Fibroblast of skin of right biceps (primary cell): ENCODE measurements around the gene AGO3.

Source experiments
- DNase-seq: peaks from one replicate; pipeline ENCODE4 v3.0.0-alpha.2; 2013

AGO3 gene

DNA sequence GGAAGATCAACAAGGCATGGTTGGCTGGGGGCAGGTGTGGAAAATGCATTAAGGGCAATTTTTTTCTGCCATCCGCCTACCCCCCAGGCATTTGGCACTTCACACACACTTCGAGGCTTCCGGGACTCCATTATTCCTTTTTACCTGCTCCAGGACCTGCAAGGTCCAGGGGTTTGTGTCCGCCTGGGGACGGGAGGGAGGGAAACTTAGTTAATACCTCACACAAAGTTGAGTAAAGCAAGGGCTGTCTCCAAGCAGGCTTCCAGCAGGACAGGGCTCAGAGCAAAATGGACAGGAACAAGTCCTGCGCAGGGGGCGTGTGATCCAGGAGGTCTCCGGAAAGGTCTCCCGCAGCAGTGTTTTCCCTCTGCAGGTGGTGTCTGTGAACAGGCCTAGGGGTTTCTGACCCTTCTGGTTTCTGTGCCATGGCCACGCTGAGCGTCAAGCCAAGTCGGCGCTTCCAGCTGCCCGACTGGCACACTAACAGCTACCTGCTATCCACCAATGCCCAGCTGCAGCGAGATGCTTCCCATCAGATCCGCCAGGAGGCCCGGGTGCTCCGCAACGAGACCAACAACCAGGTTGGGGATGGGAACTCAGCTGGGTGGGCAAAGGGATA lies 153.7 kb downstream of the AGO3 start:
- DNase-seq: no peak

DNA sequence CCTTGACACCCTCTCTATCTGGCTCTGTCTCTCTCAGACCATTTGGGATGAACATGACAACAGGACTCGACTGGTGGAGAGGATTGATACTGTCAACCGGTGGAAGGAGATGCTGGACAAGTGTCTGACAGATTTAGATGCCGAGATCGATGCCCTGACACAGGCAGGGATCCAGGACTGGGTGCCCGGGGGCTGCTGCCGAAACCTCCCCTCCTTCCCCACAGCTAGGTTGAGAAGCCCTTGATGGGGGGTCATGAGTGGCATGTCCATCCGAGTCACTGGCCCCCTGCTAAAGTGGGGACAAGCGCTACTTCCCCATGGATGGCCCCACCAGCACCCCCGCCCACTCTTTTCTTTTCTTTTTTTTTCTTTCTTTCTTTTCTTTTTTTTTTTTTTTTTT lies 154.2 kb downstream of the AGO3 start:
- no peak for DNase-seq

DNA sequence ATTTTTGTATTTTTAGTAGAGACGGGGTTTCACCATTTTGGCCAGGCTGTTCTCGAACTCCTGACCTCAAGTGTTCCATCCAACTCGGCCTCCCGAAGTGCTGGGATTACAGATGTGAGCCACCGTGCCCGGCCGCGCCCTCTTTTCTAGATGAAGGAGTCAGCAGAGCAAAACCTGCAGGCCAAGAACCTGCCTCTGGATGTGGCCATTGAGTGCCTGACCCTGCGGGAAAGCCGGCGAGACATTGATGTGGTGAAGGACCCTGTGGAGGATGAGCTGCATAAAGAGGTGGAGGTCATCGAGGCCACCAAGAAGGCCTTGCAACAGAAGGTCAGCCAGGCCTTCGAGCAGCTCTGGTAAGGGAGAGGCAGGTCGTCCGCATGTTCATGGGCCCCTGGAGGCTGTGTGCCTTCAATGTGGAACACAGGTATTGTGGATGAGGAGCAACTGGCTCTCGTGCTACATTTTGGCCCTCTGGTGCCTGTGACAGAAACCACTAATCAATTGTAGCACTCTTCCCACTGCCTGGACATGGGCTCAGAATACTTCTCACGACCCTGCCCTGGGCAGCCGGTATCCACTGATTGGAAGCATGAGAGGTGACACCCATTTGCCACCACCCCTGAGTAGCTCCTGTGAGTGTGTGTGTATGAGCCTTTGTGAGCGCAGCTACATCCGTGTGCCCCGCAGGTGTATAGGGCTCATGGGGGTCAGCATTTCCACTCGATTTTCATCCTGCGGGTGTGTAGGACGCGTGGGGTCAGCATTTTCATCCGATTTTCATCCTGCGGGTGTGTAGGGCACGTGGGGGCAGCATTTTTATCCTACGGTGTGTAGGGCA lies 155.0 kb downstream of the AGO3 start:
- DNase-seq: no peak

DNA sequence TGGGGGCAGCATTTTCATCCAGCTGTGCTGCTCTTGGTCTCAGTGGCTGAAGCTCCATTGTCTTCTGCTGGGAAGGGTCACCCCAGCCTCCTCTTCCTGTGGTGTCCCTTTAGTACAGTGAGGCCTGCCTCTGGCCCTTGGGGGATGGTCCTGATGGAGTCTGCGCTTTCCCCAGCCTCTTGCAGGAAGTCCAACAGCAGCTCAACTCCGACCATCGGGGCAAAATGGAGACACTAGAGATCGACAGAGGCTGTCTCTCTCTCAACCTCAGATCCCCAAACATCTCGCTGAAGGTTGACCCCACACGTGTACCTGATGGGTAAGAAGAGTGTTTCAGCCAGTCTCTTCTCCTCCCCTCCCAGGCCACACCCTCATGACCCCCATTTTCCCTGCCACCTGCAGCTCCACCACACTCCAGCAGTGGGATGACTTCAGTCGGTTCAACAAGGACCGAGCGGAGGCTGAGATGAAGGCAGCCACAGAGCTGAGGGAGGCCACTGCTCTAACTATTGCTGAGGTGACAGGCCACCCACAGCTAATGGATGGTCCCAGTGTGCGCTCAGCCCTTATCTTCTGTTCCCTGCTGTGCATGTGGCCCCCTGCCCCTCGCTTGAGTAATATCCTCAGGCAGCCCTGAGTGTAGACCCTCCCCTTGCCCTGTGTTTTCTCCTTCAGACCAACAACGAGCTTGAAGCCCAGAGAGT lies 155.8 kb downstream of the AGO3 start:
- DNase-seq: no peak

DNA sequence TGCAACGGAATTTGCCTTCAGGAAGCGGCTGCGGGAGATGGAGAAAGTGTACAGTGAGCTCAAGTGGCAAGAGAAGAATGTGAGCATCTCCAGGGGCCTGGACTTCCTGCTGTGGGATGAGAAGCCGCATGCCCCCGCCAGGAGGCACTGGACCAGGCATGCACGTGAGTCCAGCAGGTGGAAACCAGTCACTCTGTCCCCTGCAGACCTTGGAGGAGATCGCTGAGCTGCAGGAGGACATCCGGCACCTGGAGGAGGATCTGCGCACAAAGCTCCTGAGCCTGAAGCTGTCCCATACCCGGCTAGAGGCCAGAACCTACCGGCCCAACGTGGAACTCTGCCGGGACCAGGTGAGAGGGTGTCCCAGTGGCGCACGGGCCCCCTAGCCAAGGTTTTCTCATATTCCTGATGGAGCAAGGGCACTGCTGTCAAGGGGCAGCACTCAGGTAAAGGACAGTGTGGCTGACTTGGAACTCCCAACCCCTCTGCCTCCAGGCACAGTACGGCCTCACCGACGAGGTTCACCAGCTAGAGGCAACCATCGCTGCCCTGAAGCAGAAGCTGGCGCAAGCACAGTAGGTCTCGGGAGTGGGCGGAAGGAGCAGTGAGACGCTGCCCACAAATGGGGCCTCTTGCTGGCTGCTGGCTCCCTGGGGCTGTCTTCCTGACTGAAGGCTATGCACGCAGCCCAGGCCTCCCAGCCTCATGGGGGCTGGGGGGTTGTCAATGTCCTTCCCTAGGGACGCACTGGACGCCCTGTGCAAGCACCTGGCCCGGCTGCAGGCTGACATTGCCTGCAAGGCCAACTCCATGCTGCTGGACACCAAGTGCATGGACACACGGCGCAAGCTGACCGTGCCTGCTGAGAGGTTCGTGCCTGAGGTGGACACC lies 156.6 kb downstream of the AGO3 start:
- no peak for DNase-seq

DNA sequence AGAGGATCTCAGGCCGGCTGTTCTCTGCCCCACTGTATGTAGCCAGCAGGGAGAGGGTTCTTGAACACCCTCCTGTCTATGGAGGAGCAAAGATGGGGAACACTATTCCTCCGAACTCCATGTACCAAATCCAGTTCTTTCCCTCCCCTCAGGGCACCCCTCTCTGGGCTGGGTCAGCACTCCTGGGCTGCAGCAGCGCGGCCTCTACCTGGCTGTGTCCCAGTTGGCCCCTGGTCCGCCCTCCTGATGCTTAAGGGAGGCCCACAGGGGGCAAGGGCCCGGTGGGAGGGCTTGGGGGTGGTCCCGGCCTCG lies 157.3 kb downstream of the AGO3 start:
- DNase-seq: no peak

DNA sequence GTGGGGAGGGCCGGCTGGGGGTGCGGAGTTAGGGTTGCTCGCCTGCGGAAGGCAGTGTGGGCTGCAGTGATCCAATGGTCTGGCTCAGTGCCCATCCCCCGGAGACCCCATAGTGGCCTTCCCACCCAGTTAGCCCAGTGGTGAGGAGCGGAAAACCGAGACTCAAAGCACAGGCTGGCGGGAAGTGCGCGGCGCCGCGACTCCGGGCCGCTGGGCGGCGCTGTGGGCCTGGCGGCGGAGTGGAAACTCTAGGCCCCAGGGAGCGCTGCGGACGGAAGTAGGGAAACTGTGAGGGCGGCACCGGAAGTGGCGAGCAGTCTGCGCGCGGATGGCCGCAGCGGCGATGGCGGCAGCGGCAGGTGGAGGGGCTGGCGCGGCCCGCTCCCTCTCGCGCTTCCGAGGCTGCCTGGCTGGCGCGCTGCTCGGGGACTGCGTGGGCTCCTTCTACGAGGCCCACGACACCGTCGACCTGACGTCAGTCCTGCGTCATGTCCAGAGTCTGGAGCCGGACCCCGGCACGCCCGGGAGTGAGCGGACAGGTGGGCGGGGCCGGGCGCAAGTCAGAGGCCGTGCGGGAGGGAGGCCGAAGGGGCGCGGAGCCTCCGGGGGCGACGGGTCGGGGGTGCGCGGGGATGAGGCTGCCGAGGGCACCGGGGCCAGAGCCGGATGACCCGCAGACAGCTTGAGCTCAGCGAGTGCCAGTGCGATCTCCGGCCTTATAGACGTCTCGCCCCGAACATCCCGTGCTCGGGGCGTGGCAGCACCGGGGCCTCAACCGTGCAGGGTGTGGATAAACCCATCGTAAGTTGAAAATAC lies 157.9 kb downstream of the AGO3 start, which contains the start of gene ADPRS:
Gene ADPRS, plus strand, starts transcription at position 316 of the 816 bp plus-strand sequence. Its CDS starts 13 bp downstream, at position 329.
- peak; percentile 90 for DNase-seq

DNA sequence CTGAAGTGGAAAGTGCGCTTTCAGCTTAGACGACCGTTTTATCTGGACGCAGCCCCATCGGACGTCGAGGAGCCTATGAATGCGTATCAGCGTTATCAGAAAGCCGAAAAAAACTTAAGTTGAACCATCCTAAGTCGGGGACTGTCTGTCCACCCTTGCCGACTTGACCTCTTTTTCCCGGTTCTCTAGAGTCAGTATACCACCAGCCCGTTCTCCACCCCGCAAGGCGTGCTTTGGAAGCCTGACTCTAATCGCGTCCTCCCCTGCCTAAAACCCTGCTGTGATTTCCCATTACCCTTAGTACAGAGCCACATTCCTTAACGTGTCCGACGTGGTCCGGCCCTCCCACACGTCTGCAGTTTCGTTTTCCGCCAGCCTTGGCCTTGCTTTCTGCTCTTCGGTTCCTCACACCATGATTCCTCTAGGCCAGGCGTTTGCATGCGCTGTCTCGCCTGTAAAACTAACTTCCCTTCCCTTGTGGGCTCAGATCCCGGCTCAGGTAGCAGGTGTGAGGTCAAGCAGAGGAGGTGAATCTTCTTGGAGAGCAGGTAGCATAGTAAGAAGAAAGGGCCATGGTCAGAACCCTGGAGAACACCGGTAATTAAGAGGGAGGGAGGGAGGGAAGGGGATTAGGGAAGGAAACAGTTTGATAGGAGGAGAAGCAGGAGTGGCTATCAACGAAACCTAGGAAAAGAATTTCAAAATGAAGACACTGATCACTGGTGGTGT lies 158.7 kb downstream of the AGO3 start:
- DNase-seq: peak; percentile 31

DNA sequence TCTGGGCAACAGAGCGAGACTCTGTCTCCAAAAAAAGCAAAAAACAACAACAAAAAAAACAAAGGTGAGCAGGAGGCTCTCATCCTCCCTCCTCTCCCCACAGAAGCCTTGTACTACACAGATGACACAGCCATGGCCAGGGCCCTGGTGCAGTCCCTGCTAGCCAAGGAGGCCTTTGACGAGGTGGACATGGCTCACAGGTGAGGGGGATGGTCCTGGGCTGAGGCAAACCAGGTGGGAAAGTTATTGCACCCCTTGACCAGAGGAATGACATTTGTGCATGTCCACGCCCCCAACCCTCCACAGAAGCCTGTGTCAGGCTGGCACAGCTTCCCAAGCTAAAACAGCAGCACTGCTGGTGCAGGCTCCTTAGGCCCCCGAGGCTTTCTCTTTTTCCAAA lies 160.2 kb downstream of the AGO3 start:
- no peak for DNase-seq

DNA sequence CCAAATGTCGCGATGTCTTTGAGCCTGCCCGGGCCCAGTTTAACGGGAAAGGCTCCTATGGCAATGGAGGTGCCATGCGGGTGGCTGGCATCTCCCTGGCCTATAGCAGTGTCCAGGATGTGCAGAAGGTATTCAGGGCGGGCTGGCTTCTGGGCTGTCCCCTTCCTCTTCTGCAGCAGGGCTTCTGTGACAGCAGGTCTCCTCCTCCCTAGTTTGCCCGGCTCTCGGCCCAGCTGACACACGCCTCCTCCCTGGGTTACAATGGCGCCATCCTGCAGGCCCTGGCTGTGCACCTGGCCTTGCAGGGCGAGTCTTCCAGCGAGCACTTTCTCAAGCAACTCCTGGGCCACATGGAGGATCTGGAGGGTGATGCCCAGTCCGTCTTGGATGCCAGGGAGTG lies 160.8 kb downstream of the AGO3 start:
- no peak for DNase-seq

DNA sequence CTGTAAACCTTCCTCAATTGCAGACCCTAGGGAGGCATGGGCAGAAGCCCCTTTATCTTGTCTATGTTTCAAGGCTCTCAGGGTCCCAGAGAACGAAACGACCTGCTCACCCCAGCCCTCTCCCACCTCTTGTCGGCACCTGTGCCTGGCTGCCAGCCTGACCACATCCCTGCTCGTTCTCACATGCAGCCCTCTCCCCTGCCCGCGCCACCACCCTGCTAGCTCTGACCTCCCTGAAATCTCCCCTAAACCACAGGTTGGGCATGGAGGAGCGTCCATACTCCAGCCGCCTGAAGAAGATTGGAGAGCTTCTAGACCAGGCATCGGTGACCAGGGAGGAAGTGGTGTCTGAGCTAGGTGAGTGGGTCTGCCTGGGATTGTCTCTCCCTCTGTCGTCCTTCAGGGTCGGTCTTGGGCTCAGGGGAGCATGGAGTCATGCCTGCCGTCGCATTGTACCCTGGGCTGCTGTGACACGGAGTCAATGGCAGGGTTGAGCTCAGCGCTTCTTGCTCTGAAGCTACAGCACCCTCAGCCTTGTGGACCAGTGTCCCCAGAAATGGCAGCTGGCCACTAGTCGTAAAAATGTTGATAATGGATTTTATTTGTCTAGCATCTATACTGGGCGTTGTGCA lies 161.4 kb downstream of the AGO3 start:
- no peak for DNase-seq

DNA sequence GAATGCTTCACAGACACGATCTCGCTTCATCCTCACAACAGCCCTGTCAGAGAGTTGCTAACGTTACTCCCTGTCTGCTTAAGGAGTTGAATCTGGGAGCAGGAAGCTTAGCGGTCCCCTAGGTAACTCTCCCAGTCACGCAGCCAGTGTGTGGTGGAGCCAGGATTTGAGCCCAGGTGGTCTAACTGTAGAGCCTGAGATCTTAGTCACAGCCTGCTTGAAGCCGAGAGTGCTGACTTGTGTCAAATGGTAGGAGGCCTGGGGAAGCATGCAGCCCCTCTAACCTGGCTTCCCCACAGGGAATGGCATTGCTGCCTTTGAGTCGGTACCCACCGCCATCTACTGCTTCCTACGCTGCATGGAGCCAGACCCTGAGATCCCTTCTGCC lies 161.9 kb downstream of the AGO3 start:
- DNase-seq: no peak

DNA sequence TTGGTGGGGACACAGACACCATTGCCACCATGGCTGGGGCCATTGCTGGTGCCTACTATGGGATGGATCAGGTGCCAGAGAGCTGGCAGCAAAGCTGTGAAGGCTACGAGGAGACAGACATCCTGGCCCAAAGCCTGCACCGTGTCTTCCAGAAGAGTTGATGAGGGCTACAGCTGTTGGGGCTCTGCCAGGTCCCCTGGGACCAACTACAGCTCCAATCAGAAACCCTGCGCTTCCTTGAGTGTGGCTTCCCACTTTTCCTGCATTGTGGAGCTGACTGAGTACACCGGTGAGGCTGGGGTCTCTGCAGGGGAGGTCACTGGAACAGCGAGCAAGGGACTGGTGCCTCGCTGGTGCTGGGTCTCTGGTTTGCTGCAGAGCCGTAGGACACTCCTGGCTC lies 162.3 kb downstream of the AGO3 start:
- DNase-seq: no peak

DNA sequence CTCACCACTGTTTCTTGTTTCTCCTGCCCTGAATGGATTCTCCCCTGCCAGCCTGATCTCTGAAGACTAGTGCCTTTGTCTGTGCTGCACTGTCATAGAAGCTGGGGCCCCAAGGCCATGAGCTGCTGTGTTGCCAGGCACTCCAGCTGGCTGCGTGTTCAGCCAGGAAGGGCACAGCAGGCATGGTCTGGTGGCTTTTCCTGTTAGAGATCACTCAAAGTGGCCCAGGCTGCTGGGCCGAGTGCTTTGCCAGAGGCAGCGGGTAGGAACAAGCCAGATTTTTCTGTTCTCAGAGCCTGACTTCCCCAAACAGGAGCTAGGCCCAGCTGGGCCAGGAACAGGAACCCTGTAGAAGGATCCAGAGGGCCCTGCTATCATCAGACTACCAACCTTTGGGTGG lies 163.0 kb downstream of the AGO3 start:
- DNase-seq: no peak

DNA sequence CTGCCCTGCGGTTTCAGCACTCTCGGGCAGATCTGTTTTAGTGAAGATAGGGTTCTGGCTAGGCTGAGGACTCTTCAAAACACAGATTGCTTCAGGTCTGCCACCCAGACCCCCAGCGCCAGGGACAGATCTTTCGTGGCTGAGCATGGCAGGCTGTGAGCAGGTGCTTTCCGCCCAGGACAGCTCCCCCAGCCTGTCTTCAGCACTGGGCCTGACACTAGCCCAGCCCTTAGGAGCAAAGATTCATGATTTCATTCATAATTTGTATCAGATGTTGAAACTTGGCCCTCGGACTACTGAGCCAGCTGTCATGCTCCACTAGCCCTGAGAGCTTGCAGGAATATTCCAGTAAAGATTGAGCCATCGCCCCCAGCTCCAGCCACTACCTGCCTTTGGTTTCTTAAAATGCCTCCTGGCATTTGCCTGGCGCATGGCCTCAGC lies 163.7 kb downstream of the AGO3 start:
- DNase-seq: no peak

DNA sequence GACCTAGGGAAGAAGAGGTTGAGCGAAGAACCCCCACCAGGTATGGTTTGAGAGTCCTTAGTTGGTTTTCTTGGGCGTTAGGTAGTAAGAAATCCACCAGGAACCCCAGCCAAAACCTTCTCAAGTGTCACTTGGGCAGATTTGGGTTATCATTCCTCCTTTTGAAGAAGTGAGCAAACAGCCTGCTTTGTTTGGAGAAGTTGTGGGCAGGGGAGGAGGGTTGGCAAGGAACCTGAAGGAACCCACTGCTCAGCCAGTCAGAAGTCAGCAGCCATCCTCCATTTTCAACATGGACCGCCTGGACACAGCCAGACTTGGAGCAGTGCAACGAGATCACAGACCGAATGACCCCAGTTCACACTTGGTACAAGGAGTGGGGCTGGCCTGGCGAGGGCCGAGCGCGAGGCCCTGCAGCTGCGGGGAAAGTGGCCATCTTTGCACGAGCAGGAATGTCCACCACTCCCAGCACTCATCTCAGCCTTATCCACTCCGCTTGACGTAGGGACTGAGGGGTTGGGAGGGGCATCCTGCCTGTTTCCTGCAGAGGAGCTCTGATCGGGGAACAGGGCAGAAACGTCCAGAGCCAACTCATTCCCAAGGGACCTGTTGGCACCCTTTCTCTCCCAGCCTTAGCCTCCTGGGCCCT lies 165.0 kb downstream of the AGO3 start:
- DNase-seq: no peak

DNA sequence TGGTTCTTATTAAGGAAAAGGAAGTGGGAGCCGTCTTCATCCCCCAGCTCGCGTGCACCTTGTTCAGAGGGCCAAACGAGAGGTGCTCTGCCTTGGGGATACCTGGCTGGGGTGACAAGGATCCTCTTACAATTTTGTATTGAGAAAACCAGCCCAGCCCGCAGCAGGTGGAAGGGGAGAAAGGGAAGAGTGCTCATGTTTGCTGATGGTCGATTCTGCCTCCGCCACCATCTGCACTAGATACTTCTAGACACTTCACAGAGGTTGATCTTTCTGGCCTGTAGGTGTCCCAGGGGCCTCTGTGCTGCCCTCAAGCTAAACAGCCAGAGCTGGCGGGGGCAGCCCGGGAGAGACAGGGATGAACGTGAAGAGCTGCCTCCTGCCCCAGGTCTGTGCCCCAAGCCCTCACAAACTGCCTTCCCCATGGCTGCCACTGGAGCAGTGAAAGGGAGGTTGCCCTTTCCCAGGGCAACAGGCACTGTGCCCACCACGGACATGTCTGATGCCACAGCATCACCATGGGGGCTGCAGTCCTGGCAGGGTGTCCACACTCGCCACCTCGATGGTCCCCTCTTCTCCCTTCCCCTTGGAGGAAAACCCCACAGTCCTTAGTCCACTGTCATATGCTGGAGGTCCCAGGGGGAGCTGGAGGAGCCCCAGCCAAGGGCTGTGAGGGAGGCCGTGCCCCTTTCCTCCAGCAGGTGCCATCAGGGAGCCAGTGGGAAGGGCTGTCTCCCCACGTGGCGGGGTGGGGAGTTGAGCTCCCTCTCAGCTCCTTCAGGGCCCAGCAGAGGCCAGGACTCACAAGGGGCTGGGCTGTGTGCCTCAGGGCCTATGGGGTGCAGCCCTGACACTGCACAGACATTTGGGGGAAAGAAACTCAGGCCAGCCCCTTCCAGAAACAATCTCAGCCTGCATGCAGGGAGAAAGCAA lies 165.9 kb downstream of the AGO3 start:
- DNase-seq: peak; percentile 29

DNA sequence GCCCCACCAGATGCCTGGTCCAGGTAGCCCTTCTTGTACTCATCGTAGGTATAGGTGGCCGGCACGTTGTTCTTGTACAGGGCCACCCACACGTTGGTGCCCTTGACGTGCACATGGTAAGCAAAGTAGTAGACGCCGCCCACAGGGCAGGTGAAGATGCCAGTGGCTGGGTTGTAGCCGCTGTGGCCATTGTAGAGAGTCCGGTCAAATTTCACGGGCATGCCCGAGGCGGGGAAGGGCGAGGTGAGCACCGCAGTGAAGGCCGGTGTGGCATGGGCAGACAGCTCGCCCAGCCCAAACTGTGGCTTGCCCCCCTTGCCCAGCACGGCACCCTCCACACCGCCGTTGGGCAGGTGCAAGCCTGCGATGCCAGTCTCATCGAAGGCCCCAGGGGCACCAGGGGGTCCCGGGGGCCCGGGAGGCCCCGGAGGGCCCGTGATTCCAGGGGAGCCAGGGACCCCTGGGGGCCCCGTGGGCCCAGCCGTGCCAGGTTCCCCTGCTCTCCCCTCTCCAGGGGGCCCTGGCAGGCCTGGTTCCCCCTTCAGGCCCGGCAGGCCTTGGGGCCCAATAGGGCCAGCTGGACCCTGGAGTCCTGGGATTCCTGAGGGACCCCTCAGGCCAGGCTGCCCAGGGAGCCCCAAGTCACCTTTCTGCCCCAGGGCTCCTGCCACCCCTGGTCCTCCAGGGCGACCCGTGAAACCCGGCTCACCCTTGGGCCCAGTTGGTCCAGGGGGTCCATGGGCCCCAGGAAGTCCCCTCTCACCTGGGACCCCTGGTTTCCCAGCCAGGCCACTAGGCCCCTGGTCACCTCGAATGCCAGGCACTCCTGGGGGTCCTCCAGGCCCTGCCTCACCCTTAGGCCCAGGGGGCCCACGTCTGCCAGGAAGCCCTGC lies 167.0 kb downstream of the AGO3 start:
- DNase-seq: no peak
